ENCODE measurements around the gene EPHA10. TPM values are rescaled to one million over a fixed set of nuclear protein-coding genes. Genes with fewer than 3 reads are reported as not detected.

EPHA10 gene
- total RNA-seq: 4.4 TPM

GRCh38 chr1:37764888-37765441, at the start of gene EPHA10:
TSS of gene EPHA10 (minus strand) at chr1:37765120. CDS start at chr1:37765066, 54 bp downstream.
- DNase-seq (ENCODE audit: low spot score): no peak

GRCh38 chr1:37814252-37814651, 49.3 kb upstream of the EPHA10 start:
- DNase-seq (ENCODE audit: low spot score): no peak

GRCh38 chr1:37813529-37814145, 48.7 kb upstream of the EPHA10 start:
- no peak for DNase-seq (ENCODE audit: low spot score)

GRCh38 chr1:37811027-37811655, 46.2 kb upstream of the EPHA10 start:
- DNase-seq (ENCODE audit: low spot score): no peak

GRCh38 chr1:37809942-37810341, 45.0 kb upstream of the EPHA10 start:
- no peak for DNase-seq (ENCODE audit: low spot score)

- DNase-seq (ENCODE audit: low spot score): peak; percentile 63
These were observed 43.7 kb upstream of the EPHA10 start for GRCh38 chr1:37808369-37809319.

GRCh38 chr1:37807555-37808368, 42.8 kb upstream of the EPHA10 start, which contains the start of the genes C1orf122 and YRDC:
TSS of gene C1orf122 (plus strand) at chr1:37807790. CDS start at chr1:37808405, 615 bp downstream.
TSS of gene YRDC (minus strand) at chr1:37808208. CDS start at chr1:37808180, 28 bp downstream.
- peak; percentile 95 for DNase-seq (ENCODE audit: low spot score)

- no peak for DNase-seq (ENCODE audit: low spot score)
These were observed 42.3 kb upstream of the EPHA10 start for GRCh38 chr1:37807220-37807554.

GRCh38 chr1:37802439-37802838, 37.5 kb upstream of the EPHA10 start:
- no peak for DNase-seq (ENCODE audit: low spot score)

GRCh38 chr1:37797750-37798345, 32.9 kb upstream of the EPHA10 start:
- no peak for DNase-seq (ENCODE audit: low spot score)

GRCh38 chr1:37795340-37796125, 30.6 kb upstream of the EPHA10 start:
- peak; percentile 65 for DNase-seq (ENCODE audit: low spot score)

- DNase-seq (ENCODE audit: low spot score): no peak
These were observed 29.7 kb upstream of the EPHA10 start for GRCh38 chr1:37794372-37795339.

GRCh38 chr1:37793773-37794371, 29.0 kb upstream of the EPHA10 start, which contains the start of gene MANEAL:
TSS of gene MANEAL (plus strand) at chr1:37793847. CDS start at chr1:37794183, 336 bp downstream.
- DNase-seq (ENCODE audit: low spot score): no peak

GRCh38 chr1:37792943-37793686, 28.2 kb upstream of the EPHA10 start:
- DNase-seq (ENCODE audit: low spot score): no peak

GRCh38 chr1:37782491-37782890, 17.6 kb upstream of the EPHA10 start:
- no peak for DNase-seq (ENCODE audit: low spot score)

GRCh38 chr1:37778654-37779053, 13.7 kb upstream of the EPHA10 start:
- DNase-seq (ENCODE audit: low spot score): no peak

- no peak for DNase-seq (ENCODE audit: low spot score)
These were observed 12.1 kb upstream of the EPHA10 start for GRCh38 chr1:37776946-37777516.
